HCT116 (cell line): ENCODE results near the gene OPN4. TPM values are rescaled to one million over a fixed set of nuclear protein-coding genes. Genes with fewer than 3 reads are reported as not detected.

Source experiments
- ATAC-seq: fragments of 200-7000 bp; cut with Tn5 transposase; 2 replicates; pipeline ENCODE4 v1.9.1; 2020; ENCODE audit warnings: mild to moderate bottlenecking, moderate library complexity
- BruUV-seq: library from RNA; stranded (reverse); fragments of 400-500 nt; replicated peaks from 2 replicates; lab custom pipeline; 2021; lab: Mats Ljungman, UMichigan
- CTCF ChIA-PET: fragments of 300-600 bp; sonication (Branson Sonifier 250); formaldehyde crosslinking; loops from one replicate; lab custom pipeline; 2021; ENCODE audit warnings: antibody characterized with exemption; lab: Charles Lee
- POLR2A ChIA-PET: fragments of 300-600, 350-600 bp; sonication (Branson Sonifier 250); formaldehyde crosslinking; loops from one replicate; lab custom pipeline; 2021; ENCODE audit warnings: antibody characterized with exemption; lab: Charles Lee
- RAD21 ChIA-PET, 2 experiments: fragments of 300-600 bp; sonication (Branson Sonifier 250); formaldehyde crosslinking; loops; one replicate each; lab custom pipeline; 2023; ENCODE audit warnings: low total read pairs in 2 of 2; ENCODE audit not compliant: uncharacterized antibody in 2 of 2, unreplicated experiment in 2 of 2, low non-redundant PET in 1 of 2; lab: Charles Lee
- DNase-seq: peaks from one replicate; pipeline ENCODE4 v3.0.0-alpha.2; 2010; ENCODE audit warnings: low read depth, low spot score
- H2AFZ ChIP-seq: fragments of 200-600 bp; shearing (Covaris generic), sonication (generic); 2 replicates; pipeline ENCODE4 v1.6.1; 2017; ENCODE audit warnings: low read depth, mixed run types, mixed read lengths, antibody characterized with exemption, low read length; ENCODE audit not compliant: poor library complexity, severe bottlenecking
- H3K27ac ChIP-seq: 2 replicates; pipeline ENCODE4 v1.5.1; 2012; ENCODE audit warnings: low read depth, low read length
- H3K27me3 ChIP-seq: fragments of 200-600 bp; sonication (generic); 2 replicates; pipeline ENCODE4 v1.6.1; 2016; ENCODE audit warnings: mixed run types, low read length, mixed read lengths; ENCODE audit not compliant: insufficient read depth
- H3K36me3 ChIP-seq, 2 experiments: fragments of 200-500 bp in 1 of 2; fragments of 200-600 bp in 1 of 2; sonication (Bioruptor generic) in 1 of 2; sonication (generic) in 1 of 2; 2 replicates each; pipeline versions ENCODE4 v1.5.1 to v1.6.1; 2014 to 2016; ENCODE audit warnings: low read length in 2 of 2, inconsistent platforms in 1 of 2, mixed read lengths in 1 of 2, mixed run types in 1 of 2; ENCODE audit not compliant: insufficient read depth in 2 of 2, control insufficient read depth in 1 of 2
- H3K4me1 ChIP-seq, 2 experiments: fragments of 200-600 bp in 1 of 2; sonication (generic) in 1 of 2; 2 replicates each; pipeline versions ENCODE4 v1.5.1 to v1.6.1; 2012 to 2017; ENCODE audit warnings: low read length in 2 of 2, inconsistent platforms in 1 of 2, mild to moderate bottlenecking in 1 of 2, mixed read lengths in 1 of 2, mixed run types in 1 of 2, moderate library complexity in 1 of 2; ENCODE audit not compliant: insufficient read depth in 2 of 2, control insufficient read depth in 1 of 2
- H3K4me2 ChIP-seq: fragments of 200-600 bp; sonication (generic); 2 replicates; pipeline ENCODE4 v1.6.1; 2017; ENCODE audit warnings: mixed run types, low read length, mixed read lengths
- H3K4me3 ChIP-seq, 2 experiments: fragments of 200-600 bp in 1 of 2; sonication (generic) in 1 of 2; replicated peaks in 1 of 2; 2 replicates each; pipeline ENCODE4 v1.5.1; 2011 to 2016; ENCODE audit warnings: low read length in 2 of 2, control low read depth in 1 of 2, low read depth in 1 of 2, mild to moderate bottlenecking in 1 of 2, mixed read lengths in 1 of 2, mixed run types in 1 of 2
- H3K79me2 ChIP-seq: fragments of 200-600 bp; sonication (generic); 2 replicates; pipeline ENCODE4 v1.6.1; 2017; ENCODE audit warnings: mild to moderate bottlenecking, mixed run types, low read length, moderate library complexity, mixed read lengths; ENCODE audit not compliant: insufficient read depth
- H3K9ac ChIP-seq: fragments of 200-600 bp; sonication (generic); 2 replicates; pipeline ENCODE4 v1.6.1; 2016; ENCODE audit warnings: low read length, mixed read lengths
- H3K9me2 ChIP-seq: fragments of 200-600 bp; sonication (generic), shearing (Covaris generic); 2 replicates; pipeline ENCODE4 v1.6.1; 2017; ENCODE audit warnings: mixed run types, mild to moderate bottlenecking, moderate library complexity; ENCODE audit not compliant: insufficient read depth
- H3K9me3 ChIP-seq, 2 experiments: fragments of 200-500 bp in 1 of 2; fragments of 200-600 bp in 1 of 2; sonication (Bioruptor generic) in 1 of 2; sonication (generic) in 1 of 2; 2 replicates each; pipeline ENCODE4 v1.6.1; 2014 to 2017; ENCODE audit warnings: low read length in 2 of 2, mixed read lengths in 2 of 2, inconsistent platforms in 1 of 2, low read depth in 1 of 2, mild to moderate bottlenecking in 1 of 2, mixed run types in 1 of 2, moderate library complexity in 1 of 2; ENCODE audit not compliant: control insufficient read depth in 1 of 2, insufficient read depth in 1 of 2
- H4K20me1 ChIP-seq: fragments of 200-600 bp; sonication (generic), shearing (Covaris generic); 2 replicates; pipeline ENCODE4 v1.6.1; 2017; ENCODE audit warnings: mixed run types, mild to moderate bottlenecking, moderate library complexity; ENCODE audit not compliant: insufficient read depth
- CBX3 ChIP-seq: IDR thresholded peaks from 2 replicates; pipeline ENCODE4 v1.6.1; 2012; ENCODE audit warnings: low read depth
- CEBPB ChIP-seq: IDR thresholded peaks from 2 replicates; pipeline ENCODE4 v1.6.1; 2012; ENCODE audit warnings: low read depth
- EGR1 ChIP-seq: IDR thresholded peaks from 2 replicates; pipeline ENCODE4 v1.6.1; 2012; ENCODE audit warnings: low read depth
- EZH2phosphoT487 ChIP-seq: fragments of 200-600 bp; IDR thresholded peaks from 2 replicates; pipeline ENCODE4 v1.6.1; 2018; ENCODE audit warnings: antibody characterized with exemption, borderline replicate concordance
- FOSL1 ChIP-seq: IDR thresholded peaks from 2 replicates; pipeline ENCODE4 v1.6.1; 2012; ENCODE audit warnings: low read depth
- RAD21 ChIP-seq: IDR thresholded peaks from 2 replicates; pipeline ENCODE4 v1.6.1; 2012; ENCODE audit warnings: low read depth, mild to moderate bottlenecking
- SP1 ChIP-seq: IDR thresholded peaks from 2 replicates; pipeline ENCODE4 v1.6.1; 2012; ENCODE audit warnings: low read depth
- SRF ChIP-seq: IDR thresholded peaks from 2 replicates; pipeline ENCODE4 v1.6.1; 2012; ENCODE audit warnings: low read depth
- TCF7L2 ChIP-seq: IDR thresholded peaks from 2 replicates; pipeline ENCODE4 v1.7.0; 2011; ENCODE audit warnings: borderline replicate concordance, inconsistent platforms; ENCODE audit not compliant: insufficient read depth, insufficient read length; ENCODE audit errors: extremely low read depth
- YY1 ChIP-seq: IDR thresholded peaks from 2 replicates; pipeline ENCODE4 v1.6.1; 2011; ENCODE audit warnings: low read length, low read depth, moderate library complexity, mild to moderate bottlenecking; ENCODE audit not compliant: insufficient replicate concordance; ENCODE audit errors: extremely low read depth
- ZFX ChIP-seq: fragments of 450-650 bp; IDR thresholded peaks from 2 replicates; pipeline ENCODE4 v1.6.1; 2017
- intact Hi-C: fragments of 100-400 bp; cut with micrococcal nuclease; formaldehyde crosslinking; loops from 2 replicates; pipeline ENCODE4 v1.10.0; 2022
- total RNA-seq: library from RNA; stranded (reverse); gene quantifications from one replicate; pipeline ENCODE4 v1.2.1, GENCODE V29; 2021; ENCODE audit not compliant: unreplicated experiment
- TF ChIP-seq, protein P1 (sequence below): IDR thresholded peaks from 2 replicates; pipeline ENCODE4 v1.6.1; 2011; ENCODE audit warnings: mild to moderate bottlenecking, low read length, moderate library complexity; ENCODE audit not compliant: insufficient replicate concordance; ENCODE audit errors: extremely low read depth
- TF ChIP-seq, protein P2 (sequence below), 3 experiments: fragments of 200-600 bp in 1 of 3; sonication (generic) in 1 of 3; IDR thresholded peaks in 2 of 3; conservative IDR thresholded peaks in 1 of 3; 2 replicates each; pipeline ENCODE4 v1.5.1; 2012 to 2017; ENCODE audit warnings: low read depth in 2 of 3, low read length in 2 of 3, antibody characterized with exemption in 1 of 3, borderline replicate concordance in 1 of 3, control low read depth in 1 of 3, mild to moderate bottlenecking in 1 of 3, mixed read lengths in 1 of 3, mixed run types in 1 of 3, moderate library complexity in 1 of 3; ENCODE audit not compliant: insufficient read depth in 1 of 3
- TF ChIP-seq, protein P3 (sequence below): IDR thresholded peaks from 2 replicates; pipeline ENCODE4 v1.6.1; 2012

OPN4 gene
- total RNA-seq, 1 experiment from 2014 or later: not detected

GRCh38 chr10:86685416-86685815 is 31.1 kb downstream of the OPN4 start:
- no peak overlapping the region for H2AFZ ChIP-seq
- no peaks in the 10 kb centered on the region for H3K4me1 ChIP-seq
- no peaks in the 10 kb centered on the region for H3K36me3 ChIP-seq
- no peaks in the 10 kb centered on the region for H4K20me1 ChIP-seq
- no peak for DNase-seq
- BruUV-seq: no TSS peak
- ChIA-PET POLR2A (interaction anchor here (1.0 kb wide), 1 partner anchor 273 kb away, joined by 3 read pairs; the partner anchor contains the start of gene SNCG), RAD21 (no interaction called here), CTCF (interaction anchor here (1.0 to 2.2 kb wide), 4 partner anchors 8 to 277 kb away, joined by 3 to 9 read pairs (median 6); partner anchors contain the start of gene WAPL)
- TF ChIP-seq CBX3: no peak
- no peak for TF ChIP-seq SRF
- TF ChIP-seq ZFX: no peak
- TF ChIP-seq TCF7L2: no peak
- no peak for TF ChIP-seq EZH2phosphoT487
- TF ChIP-seq, protein P1, sequence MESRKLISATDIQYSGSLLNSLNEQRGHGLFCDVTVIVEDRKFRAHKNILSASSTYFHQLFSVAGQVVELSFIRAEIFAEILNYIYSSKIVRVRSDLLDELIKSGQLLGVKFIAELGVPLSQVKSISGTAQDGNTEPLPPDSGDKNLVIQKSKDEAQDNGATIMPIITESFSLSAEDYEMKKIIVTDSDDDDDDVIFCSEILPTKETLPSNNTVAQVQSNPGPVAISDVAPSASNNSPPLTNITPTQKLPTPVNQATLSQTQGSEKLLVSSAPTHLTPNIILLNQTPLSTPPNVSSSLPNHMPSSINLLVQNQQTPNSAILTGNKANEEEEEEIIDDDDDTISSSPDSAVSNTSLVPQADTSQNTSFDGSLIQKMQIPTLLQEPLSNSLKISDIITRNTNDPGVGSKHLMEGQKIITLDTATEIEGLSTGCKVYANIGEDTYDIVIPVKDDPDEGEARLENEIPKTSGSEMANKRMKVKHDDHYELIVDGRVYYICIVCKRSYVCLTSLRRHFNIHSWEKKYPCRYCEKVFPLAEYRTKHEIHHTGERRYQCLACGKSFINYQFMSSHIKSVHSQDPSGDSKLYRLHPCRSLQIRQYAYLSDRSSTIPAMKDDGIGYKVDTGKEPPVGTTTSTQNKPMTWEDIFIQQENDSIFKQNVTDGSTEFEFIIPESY: no peak
- no peak for TF ChIP-seq SP1
- TF ChIP-seq RAD21: no peak
- TF ChIP-seq YY1: no peak
- TF ChIP-seq, protein P2, sequence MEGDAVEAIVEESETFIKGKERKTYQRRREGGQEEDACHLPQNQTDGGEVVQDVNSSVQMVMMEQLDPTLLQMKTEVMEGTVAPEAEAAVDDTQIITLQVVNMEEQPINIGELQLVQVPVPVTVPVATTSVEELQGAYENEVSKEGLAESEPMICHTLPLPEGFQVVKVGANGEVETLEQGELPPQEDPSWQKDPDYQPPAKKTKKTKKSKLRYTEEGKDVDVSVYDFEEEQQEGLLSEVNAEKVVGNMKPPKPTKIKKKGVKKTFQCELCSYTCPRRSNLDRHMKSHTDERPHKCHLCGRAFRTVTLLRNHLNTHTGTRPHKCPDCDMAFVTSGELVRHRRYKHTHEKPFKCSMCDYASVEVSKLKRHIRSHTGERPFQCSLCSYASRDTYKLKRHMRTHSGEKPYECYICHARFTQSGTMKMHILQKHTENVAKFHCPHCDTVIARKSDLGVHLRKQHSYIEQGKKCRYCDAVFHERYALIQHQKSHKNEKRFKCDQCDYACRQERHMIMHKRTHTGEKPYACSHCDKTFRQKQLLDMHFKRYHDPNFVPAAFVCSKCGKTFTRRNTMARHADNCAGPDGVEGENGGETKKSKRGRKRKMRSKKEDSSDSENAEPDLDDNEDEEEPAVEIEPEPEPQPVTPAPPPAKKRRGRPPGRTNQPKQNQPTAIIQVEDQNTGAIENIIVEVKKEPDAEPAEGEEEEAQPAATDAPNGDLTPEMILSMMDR (IDR thresholded peaks at IDR 0.05 in 2 of 3, conservative IDR thresholded peaks at IDR 0.05 in 1 of 3; ENCODE audit: borderline replicate concordance in 1 of 3, insufficient read depth in 1 of 3, low read depth in 2 of 3, low read length in 2 of 3): no peak
- no peak for TF ChIP-seq CEBPB
- TF ChIP-seq, protein P3, sequence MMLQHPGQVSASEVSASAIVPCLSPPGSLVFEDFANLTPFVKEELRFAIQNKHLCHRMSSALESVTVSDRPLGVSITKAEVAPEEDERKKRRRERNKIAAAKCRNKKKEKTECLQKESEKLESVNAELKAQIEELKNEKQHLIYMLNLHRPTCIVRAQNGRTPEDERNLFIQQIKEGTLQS: no peak
- no peak for TF ChIP-seq FOSL1
- TF ChIP-seq EGR1: no peak
- H3K9ac ChIP-seq: no peak overlapping the region
- H3K4me2 ChIP-seq: no peak overlapping the region
- no peaks in the 10 kb centered on the region for H3K79me2 ChIP-seq
- no peaks in the 10 kb centered on the region for H3K9me3 ChIP-seq
- intact Hi-C loops: no loop called here
- no peak overlapping the region for H3K4me3 ChIP-seq
- no peak for ATAC-seq
- H3K9me2 ChIP-seq: no peaks in the 10 kb centered on the region
- H3K27ac ChIP-seq: no peak overlapping the region
- no peaks in the 10 kb centered on the region for H3K27me3 ChIP-seq
